ENCODE measurements around the gene MTAP.

DNA sequence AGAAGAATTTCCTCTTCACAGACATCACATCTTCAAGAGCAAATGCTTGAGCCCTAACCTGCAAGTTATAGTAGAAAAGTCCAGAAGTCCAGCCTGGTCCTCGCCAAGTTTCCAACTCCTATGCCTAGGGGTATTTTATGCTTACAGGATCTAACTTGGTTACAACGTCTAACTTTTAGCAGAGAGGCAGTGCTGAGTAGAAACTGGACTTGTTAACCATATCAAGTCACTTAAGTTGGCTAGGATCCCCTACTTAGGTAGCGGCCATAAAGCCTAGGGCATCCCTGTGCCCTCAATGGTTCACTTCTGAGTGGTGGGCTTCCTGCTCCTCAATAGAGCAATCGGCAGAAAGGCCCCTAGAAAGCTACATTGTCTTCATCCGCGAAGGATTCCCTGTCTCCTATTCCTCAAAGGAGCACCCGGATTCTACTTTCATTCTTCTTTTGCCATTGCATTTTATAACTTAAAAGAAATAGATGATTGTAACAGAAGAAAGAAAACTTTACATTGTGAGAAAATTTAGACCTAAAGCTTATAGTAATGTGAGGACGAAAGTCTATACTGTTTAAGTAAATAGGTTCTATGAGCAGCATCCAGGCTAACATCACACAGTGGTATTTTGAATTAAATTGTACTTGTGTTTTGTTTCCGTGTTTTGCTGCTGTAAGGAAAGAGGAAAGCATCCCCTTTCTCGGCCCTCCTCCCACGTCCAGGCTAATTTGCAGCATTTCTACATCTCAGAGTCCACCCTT lies 1.3 kb upstream of the MTAP start:
- TF ChIP-seq, protein P1, sequence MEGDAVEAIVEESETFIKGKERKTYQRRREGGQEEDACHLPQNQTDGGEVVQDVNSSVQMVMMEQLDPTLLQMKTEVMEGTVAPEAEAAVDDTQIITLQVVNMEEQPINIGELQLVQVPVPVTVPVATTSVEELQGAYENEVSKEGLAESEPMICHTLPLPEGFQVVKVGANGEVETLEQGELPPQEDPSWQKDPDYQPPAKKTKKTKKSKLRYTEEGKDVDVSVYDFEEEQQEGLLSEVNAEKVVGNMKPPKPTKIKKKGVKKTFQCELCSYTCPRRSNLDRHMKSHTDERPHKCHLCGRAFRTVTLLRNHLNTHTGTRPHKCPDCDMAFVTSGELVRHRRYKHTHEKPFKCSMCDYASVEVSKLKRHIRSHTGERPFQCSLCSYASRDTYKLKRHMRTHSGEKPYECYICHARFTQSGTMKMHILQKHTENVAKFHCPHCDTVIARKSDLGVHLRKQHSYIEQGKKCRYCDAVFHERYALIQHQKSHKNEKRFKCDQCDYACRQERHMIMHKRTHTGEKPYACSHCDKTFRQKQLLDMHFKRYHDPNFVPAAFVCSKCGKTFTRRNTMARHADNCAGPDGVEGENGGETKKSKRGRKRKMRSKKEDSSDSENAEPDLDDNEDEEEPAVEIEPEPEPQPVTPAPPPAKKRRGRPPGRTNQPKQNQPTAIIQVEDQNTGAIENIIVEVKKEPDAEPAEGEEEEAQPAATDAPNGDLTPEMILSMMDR (IDR thresholded peaks at IDR 0.05), result no peak
- no peak for TF ChIP-seq POLR2A (IDR thresholded peaks at IDR 0.05)
